Glomerular visceral epithelial cell (primary cell): ENCODE measurements around the gene GGTLC2.
A peak's percentile ranks its signal among the peaks of the same experiment; 100 is the strongest.
"Not testable (repeated sequence)": the region's sequence is repeated elsewhere in the genome, so short reads cannot be mapped to it uniquely, and the experiment has no call there.

ENCODE experiments used
- DNase-seq: peaks from one replicate; pipeline ENCODE4 v3.0.0-alpha.2; 2016; ENCODE audit errors: extremely low spot score

The GGTLC2 gene

GRCh38 chr22:22644314-22644713, at the start of gene GGTLC2:
Gene GGTLC2 (plus strand): TSS chr22:22644614. CDS start chr22:22646346, 1,732 bp downstream.
- DNase-seq = not testable (repeated sequence)

GRCh38 chr22:22595001-22595835, 49.2 kb upstream of the GGTLC2 start:
- DNase-seq = no peak

- DNase-seq = no peak
Observed at GRCh38 chr22:22598144-22598543, 46.3 kb upstream of the GGTLC2 start.

GRCh38 chr22:22599248-22599647, 45.2 kb upstream of the GGTLC2 start:
- no peak for DNase-seq

- DNase-seq = no peak
Observed at GRCh38 chr22:22600531-22601261, 43.7 kb upstream of the GGTLC2 start.

- DNase-seq = no peak
Observed at GRCh38 chr22:22603470-22603947, 40.9 kb upstream of the GGTLC2 start.

GRCh38 chr22:22604326-22605073, 39.9 kb upstream of the GGTLC2 start:
- no peak for DNase-seq

GRCh38 chr22:22605074-22605404, 39.4 kb upstream of the GGTLC2 start:
- DNase-seq = no peak

GRCh38 chr22:22608022-22608421, 36.4 kb upstream of the GGTLC2 start:
- DNase-seq = not testable (repeated sequence)

GRCh38 chr22:22609291-22609690, 35.1 kb upstream of the GGTLC2 start:
- DNase-seq = no peak

GRCh38 chr22:22612516-22612915, 31.9 kb upstream of the GGTLC2 start:
- DNase-seq = no peak

- no peak for DNase-seq
Observed at GRCh38 chr22:22614065-22614464, 30.3 kb upstream of the GGTLC2 start.

GRCh38 chr22:22616636-22617035, 27.8 kb upstream of the GGTLC2 start:
- DNase-seq = peak; percentile 23

- DNase-seq = no peak
Observed at GRCh38 chr22:22618448-22618847, 26.0 kb upstream of the GGTLC2 start.

GRCh38 chr22:22618923-22619322, 25.5 kb upstream of the GGTLC2 start:
- DNase-seq = no peak

GRCh38 chr22:22619765-22620414, 24.5 kb upstream of the GGTLC2 start:
- no peak for DNase-seq

- not testable (repeated sequence) for DNase-seq
Observed at GRCh38 chr22:22628546-22629495, 15.6 kb upstream of the GGTLC2 start.

GRCh38 chr22:22631223-22631652, 13.2 kb upstream of the GGTLC2 start:
- DNase-seq = peak; percentile 68

- not testable (repeated sequence) for DNase-seq
Observed at GRCh38 chr22:22632226-22632625, 12.2 kb upstream of the GGTLC2 start.

- DNase-seq = not testable (repeated sequence)
Observed at GRCh38 chr22:22633533-22633932, 10.9 kb upstream of the GGTLC2 start.
